NCI-H146 treated with DMSO at 0.1 percent for 48 hours (cell line): ENCODE results near the gene ARHGAP23.

Experiments used
- DNase-seq: peaks from one replicate; lab custom pipeline; 2025; ENCODE audit not compliant: unreplicated experiment; lab: John Stamatoyannopoulos, UW

Gene ARHGAP23

DNA sequence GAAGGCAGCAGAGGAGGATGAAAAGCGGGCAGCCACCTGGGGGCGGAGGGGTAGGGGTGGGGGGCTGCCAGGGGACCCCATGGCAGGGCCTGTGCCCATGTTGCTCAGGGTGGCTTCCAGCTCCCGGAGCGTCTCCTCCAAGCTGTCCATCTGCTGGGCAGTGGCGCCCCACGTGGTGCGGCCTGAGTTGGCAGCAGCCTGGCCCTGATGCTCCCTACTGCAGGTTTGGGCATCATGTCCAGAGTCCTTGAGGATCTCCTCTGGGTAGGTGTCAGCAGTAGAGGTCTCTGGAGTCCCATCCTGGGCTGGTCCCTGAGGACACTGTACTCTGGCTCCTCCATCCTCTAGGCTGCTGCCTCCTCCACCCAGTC lies 116.6 kb downstream of the ARHGAP23 start:
- DNase-seq: no peak

DNA sequence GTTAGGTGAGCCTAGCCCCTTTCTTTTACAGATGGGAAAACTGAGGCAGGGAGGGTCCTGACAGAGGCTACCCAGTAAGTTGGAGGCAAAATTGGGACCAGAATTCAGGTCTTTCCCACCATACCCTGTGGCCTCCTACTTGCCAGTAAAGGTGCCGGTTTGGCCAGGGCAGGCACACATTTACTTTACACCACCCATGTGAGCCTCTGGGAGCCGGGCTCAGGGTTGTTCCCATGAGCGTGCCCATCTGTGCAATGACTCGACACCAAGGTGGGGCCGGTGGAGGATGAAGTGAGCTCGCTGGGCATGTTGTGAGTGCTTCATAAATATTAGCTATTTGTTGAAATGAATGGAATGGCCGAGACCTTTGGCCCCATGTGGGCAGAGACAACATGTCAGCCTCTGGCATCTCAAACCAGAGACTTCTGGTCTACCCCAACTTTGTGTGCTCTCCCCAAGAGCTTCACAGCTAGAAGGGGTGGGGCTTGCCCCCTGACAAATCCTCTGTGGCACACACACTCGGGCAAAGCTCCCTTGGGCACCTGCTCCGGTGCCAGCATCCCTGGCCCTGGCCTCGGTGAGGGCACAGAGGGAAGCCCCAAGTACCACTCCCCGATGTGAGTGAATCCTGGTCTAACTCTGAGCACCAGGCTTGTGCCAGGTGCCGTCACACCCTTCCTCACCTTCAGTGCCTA lies 117.4 kb downstream of the ARHGAP23 start:
- DNase-seq: no peak

DNA sequence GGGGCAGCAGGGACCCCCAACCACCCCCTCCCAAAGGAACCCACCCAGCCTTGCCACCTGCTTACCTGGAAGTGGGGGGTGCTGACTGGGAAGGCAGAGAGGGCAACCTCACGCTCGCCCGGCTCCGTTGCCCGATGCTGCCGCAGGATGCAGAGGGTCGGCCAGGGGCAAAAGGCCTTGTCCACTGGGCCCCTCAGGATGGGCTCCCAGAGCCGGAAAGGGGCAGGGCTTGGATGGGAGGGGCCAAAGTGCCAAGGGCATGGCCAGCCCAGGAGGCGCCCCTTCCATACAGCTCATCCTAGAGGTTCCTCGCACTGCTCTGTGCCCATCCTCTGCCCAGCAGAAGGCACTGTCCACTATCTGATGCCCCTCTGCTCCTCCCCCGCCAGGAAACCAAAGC lies 118.1 kb downstream of the ARHGAP23 start:
- DNase-seq: no peak

DNA sequence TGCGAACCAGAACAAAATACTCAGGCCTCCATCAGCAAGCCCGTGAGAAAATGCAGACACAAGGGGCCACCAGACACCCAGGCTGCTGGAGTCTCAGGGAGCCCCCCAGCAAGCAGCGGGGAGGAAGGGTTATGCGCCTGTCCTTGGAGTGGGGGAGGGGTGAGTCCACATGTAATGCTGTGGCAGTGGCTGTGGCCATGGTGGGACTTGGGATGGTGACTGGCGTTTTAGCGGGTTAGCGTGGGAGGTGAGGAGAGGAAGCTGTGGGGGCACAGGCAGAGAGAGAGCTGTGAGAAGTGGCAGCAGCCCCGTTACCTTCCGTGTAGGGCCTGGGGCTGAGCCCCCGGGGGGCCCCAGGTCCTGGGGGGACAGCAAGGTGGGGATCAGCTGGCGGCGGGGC lies 119.2 kb downstream of the ARHGAP23 start:
- DNase-seq: no peak

DNA sequence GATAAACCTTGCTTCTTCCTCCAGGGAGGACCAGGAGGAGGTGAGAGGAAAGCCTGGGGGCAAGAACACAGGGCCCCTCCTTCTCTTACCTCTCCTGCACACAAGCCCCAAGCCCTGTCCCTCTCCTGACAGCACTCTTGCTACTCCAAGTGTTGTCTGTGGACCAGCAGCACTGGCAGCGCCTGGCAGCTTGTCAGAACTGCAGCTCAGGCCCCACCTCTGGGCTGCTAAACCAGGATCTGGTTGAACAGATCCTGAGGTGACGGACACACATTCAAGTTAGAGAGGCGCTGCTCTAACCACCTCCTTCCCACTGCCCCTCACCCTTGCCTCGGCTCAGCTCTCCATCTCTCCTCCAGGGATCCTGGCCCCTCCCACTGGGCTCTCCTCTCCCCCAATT lies 121.0 kb downstream of the ARHGAP23 start:
- no peak for DNase-seq

DNA sequence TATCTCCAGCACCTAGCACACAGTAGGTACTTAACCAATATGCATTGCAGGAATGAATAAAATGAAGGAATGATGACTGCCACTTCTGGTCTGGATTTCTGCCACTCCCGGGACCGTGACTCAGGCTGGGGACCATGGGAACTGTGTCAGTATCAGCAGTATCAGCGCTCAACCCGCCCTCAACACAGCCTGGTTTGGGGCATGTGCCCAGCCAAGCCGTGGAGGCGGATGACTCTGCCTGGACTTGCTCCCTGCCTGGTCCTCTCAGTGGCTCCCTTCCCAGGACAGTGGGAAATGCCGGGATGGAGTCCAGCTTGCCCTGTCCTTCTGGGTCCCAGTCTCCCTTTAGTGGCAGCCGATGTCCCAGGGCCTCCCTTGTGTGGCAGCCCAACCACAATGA lies 122.4 kb downstream of the ARHGAP23 start:
- DNase-seq: no peak

DNA sequence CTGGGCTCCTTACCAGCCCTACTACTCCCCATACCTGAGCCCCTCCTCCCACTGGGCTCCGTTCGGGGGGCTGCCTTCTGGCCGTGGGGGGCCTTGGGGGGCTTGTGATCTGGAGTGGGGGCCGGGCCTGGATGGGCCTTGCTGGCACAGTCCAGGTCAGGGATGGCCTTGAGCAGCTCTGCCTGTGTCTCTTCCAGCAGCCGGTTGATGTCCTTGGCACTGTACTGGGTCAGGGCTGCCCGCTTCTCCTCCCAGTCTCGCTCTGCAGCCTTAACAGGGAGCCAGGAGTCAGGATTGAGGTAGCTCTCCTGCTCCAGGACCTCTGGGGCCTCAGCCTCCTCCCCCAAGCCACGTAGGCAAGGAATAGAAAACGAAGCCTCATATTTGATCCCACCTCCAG lies 122.9 kb downstream of the ARHGAP23 start:
- DNase-seq: no peak

DNA sequence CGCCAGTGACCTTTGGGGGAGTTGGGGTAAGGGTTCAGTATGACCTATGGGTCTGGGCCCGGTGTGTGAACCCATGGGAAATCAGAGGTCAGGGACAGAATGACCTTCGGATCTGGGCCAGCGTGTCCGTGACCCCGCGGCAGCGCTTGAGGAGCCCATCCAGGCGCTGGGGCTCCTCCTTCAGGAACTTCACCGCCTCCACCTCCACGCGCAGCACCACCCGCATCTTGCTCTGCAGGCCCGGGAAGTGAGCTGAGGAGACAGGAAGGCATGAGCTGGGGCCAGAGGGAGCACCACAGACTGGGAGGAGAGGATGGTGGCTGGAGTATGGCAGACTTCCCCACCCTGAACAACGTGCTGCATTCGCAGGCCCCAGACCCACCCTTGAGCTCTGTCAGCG lies 124.1 kb downstream of the ARHGAP23 start:
- DNase-seq: no peak

DNA sequence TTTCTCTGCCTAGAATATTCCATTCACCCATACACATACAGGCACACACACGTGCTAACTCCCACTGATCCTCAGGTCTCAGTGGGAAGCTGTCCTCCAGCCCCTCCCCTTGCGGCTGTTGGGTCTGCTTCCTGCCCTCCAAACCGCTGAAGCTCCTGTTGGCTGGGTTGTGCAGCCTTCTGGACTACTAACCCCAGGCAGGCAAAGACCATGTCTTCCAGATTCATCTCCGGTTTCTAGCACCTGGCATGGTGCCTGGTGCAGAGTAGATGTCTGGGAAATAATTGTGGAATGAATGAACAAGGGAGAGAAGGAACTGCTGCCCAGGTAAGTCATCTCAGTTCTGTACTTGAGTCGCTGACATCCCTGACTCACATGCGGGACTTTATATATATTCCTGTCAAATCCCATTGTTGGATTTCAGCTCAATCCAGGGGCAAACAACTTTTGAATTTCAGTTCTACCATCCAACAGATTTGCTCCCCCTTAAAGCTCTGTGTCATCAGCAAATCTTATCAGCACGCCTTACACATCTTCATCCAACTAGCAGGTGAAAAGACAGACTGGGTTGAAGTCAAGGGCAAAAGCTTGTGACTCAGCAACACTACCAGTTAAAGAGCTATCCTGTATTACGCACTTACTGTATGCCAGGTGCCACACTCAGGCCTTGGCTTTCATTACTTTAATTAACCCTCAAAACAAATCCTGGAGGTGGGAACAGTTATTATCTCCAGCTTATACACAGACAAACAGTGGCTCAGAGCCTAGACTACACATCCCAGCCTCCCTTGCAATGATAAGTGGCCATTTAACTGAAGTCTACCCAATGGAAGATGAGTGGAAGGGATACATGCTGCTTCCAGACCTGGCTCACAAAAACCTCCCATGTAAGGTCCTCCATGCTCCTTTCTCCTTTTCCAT lies 126.4 kb downstream of the ARHGAP23 start:
- peak; percentile 22 for DNase-seq

DNA sequence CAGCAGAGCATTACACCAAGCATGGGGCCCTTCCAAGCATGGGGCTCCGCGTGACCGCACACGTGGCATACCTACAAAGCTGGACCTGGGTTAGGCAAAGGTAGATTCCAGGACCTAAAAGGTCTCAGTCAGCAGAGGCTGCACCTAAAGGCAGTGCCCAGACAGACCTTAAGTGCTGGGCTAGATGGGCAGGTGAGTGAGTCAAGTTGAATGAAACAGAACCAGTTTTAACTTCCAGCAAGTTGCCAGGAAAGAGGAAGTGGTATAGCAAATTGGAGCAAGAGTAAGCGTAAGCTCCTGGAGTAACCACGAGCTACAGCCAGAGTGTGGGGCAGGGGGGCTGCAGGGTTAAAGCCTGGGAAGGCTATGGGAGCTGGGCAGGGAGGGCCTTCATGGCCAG lies 128.0 kb downstream of the ARHGAP23 start:
- no peak for DNase-seq

DNA sequence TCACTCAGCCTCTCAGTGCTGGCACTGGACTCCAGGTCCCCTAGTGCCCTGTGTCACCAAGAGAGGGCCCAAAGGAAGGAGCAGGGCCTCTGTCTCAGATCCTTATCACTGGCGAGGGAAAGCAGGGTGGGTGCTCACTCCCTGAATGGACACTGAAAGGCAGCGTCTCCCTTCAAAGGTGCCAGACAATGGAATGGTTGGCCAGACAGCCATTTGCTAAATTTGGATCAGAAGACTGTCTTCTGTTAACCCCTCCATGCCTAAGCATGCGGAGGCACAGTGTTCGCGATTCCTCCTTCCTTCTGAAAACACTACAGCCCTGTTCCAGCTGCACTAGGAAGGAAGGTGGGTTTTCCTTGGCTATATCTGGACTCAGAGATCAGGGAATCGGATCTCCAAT lies 129.1 kb downstream of the ARHGAP23 start:
- DNase-seq: no peak

DNA sequence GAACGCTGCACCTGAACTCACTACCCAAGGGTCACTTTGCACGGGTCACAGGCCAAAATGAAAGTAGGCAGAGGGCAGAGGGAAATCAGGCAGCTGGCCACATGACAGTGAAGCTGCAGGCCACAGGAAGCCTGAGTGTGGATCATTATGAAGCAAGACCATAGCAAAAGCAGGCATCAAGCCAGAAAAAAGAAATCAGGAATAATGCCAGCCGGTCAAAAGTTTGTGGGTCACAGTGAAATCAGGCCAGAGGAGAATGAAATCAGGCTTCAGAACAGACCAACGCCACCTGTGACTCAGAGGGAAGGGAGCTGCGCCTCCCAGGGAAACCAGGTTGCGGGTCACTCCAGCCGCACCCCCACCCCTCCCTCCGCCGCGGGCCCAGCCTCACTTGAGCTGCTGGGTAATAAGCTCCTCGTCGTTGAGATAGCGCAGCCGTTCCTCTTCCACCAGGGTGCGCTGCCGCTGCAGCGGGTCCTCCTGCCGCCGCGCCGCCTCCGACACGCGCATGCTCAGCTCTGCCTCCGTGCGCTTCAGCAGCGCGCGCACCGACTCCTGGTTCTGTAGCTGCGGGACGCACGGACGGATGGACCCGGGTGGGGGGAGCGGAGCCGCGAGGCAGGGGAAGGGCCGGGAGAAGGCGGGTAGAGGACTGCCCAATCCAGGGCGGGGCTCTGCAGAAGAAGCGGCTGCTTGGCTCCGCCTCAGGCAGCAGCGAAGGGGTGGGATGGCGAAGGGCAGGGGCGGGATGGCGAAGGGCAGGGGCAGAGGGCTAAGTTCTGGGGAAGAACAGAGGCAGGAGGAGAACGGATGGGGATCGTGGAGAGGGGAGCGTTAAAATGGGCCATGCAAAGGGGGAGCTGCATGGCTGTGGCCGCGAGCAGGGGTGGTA lies 129.8 kb downstream of the ARHGAP23 start:
- peak; percentile 92 for DNase-seq

DNA sequence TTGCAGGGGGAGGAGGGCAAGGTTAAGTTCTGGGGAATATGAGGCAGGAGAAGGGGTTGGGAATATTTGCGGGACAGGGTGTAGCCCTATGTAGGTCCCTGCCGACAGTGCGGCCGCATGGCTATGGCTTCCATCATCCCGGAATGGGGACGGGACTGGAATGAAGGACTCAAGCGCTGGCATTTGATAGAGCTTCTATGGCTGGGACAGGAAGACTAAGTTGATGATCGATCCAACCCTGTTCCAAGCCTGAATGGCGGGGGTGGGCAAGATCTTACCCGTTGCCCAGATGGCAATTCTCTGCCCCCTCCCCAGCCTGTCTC lies 130.4 kb downstream of the ARHGAP23 start:
- DNase-seq: no peak

DNA sequence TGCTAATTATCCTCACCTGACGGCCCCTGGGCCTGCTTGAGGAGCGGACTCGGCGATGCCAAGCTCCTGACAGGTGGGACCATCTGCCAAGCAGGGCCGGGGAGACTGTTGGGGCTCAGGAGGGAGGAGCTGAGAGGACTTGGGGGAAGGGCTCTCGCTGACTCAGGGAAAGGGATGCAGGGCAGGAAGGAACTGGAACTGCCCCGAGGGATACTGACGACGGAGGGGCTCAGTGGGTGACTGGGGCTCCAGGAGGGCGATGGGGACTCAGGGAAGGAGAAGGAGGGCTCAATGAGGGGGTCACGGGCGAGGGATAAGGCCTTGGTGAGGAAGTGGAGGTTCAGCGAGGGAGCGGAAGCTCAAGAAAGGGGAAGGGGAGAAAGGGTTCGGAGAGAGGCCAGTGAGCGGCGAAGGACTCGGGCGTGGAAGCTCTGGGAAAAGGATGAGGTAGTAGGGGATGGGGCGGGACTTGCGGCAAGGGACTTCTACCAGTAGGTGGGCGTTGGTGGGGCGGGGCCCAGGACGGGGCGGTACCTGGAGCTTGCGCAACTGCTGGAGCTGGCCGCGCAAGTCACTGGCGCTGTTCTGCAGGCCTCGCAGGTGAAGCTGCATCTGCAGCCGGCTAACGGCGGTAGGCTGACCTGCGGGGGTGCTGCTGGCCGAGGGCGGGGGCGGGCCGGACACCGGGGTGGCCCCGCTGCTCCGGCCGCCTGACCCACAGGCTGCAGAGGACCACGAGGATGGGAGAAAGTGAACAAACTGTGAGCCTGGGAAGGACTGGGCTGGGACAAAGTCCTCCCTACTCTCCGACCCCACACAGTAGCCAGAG lies 131.0 kb downstream of the ARHGAP23 start:
- peak; percentile 91 for DNase-seq

DNA sequence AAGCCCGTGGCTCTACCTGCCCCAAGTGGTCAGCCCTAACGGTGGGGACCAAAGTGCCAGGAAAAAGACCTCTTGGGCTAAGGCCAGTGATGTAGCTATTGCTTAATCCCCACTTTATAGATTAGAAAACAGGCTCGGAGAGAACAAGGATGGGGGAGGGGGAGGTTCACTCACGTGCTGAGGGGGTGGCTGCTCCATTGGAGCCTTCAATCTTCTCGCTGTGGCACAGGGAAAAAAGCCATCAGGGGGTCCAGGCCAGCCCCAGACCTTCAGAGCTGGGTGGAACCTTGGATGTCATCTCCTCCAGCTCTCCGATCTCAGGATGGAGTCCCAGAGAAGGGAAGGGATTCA lies 131.6 kb downstream of the ARHGAP23 start:
- no peak for DNase-seq

DNA sequence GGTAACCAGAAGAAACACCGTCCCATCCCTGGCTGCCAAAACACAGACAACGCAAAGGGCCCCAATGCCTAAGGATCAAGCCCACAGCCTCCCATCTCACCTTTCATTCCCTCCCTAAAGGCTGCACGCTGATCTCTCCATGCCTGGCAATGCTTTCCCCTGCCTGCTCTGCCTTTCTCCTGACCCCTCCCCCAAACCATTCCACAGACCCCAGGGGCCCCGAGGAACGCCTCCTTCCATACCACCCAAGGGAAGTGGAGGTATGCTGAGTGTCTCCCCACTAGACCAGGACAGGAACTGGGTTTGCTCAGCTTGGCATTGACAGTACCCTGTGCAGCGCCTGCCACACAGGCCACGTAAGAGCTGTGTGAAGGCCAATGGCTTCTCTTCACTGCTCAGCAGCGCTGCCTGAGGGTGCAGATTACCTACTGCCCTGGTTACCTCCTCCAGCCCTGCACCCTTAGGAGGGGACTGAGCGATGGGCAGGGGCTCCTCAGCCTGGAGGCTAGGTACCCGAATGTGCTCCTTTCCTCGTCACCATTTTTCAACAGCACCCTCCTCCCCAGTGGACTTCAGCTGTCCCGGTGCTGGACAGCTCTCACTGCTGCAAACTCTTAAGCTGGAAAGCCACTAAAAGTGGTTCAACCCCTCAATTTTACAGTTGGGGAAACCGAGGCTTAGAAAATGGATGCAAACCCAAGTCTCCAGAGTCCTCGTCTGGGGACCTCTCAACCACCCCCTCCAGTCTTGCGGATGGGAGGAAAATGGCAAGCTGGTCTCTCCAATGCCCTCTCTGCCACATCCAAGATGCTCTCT lies 132.4 kb downstream of the ARHGAP23 start:
- no peak for DNase-seq

DNA sequence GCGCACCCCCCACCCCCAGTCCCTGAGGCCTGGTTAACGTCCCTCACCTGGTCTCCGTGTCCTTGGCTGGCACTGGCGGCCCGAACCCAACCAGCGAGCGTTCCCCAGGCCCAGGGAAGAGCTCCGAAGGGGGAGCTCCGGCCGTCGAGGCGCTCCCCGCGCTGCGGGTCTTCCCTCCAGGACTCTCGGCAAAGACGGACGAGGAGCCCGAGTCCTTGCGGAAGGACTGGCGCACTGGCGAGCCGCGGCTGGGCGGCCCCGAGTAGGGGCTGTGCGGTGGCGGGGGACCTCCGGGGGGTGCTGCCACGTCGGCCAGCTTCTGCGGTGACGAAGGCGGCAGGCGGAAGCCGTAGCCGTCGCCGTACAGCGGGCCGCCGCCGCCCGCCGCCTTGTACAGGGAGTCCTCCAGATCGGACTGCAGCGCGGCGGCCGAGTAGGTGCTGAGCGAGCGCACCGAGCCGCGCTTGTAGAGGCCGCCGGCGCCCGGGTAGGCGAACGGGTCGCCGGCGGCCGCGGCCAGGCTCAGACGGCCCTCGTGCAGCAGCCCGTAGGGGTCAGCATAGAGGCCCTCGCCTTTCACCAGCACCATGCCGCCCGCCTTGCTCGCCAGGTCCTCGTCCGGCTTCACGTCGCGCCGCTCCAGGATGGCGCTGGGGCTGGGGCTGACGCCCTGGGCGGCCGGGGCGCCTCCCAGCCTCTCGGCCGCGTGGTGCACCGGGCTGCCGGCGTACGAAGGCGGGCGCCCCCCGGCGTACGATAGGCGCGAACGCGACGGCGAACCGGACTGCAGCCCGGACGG lies 133.4 kb downstream of the ARHGAP23 start:
- no peak for DNase-seq
